Measurements from ENCODE around the gene ZNF184. TPM values are rescaled to one million over a fixed set of nuclear protein-coding genes. Genes with fewer than 3 reads are reported as not detected.

ZNF184 gene
- total and polyA plus RNA-seq, 4 donors = 0.80 to 4.4 (median 1.6) TPM

- no peak overlapping the region for H3K4me3 ChIP-seq (ENCODE audit: low read depth in 1 of 3, low read length in 3 of 3)
Measured at GRCh38 chr6:27517238-27517637, 44.3 kb upstream of the ZNF184 start.

More at GRCh38 chr6:27517238-27517637, 44.3 kb upstream of the ZNF184 start:
- no peak for TF ChIP-seq GABPA (IDR thresholded peaks at IDR 0.05 in 1 of 2, conservative IDR thresholded peaks at IDR 0.05 in 1 of 2)
- no peak for TF ChIP-seq RAD21 (IDR thresholded peaks at IDR 0.05)
- no peak for TF ChIP-seq RXRA (IDR thresholded peaks at IDR 0.05)
- no peak for TF ChIP-seq HNF4G (IDR thresholded peaks at IDR 0.05)
- TF ChIP-seq FOXA2 (IDR thresholded peaks at IDR 0.05) = no peak
- no peak for TF ChIP-seq JUND (IDR thresholded peaks at IDR 0.05)
- no peak for TF ChIP-seq MAX (IDR thresholded peaks at IDR 0.05)
- no peak for TF ChIP-seq TAF1 (conservative IDR thresholded peaks at IDR 0.05)
- TF ChIP-seq NR2F2 (IDR thresholded peaks at IDR 0.05) = no peak
- no peak for TF ChIP-seq FOXA1 (IDR thresholded peaks at IDR 0.05)
- no peak for TF ChIP-seq REST (IDR thresholded peaks at IDR 0.05)
- TF ChIP-seq ATF3 (IDR thresholded peaks at IDR 0.05) = no peak
- no peak for TF ChIP-seq CTCF (IDR thresholded peaks at IDR 0.05; ENCODE audit: low read depth, low read length, missing input control)
- TF ChIP-seq ZBTB33 (IDR thresholded peaks at IDR 0.05) = no peak
- 79% methylated on average over 5 of the region's 5 CpGs for WGBS
- Histone ChIP-seq H3K9ac (ENCODE audit: low read depth in 1 of 2, low read length in 2 of 2) (no peak overlapping the region), H3K4me1 (ENCODE audit: control insufficient read depth in 4 of 4, insufficient read depth in 4 of 4, low read length in 3 of 4) (peaks cover 0 to 14% (median 6%) of the 10 kb centered on the region in 4 donors), H3K27ac (ENCODE audit: low read depth in 1 of 2, low read length in 2 of 2) (no peak overlapping the region), H3K27me3 (ENCODE audit: control insufficient read depth in 4 of 4, insufficient read depth in 4 of 4, low read length in 3 of 4) (peaks cover 0 to 10% (median 4%) of the 10 kb centered on the region in 4 donors), H3K36me3 (ENCODE audit: control insufficient read depth in 4 of 4, insufficient read depth in 3 of 4, low read depth in 1 of 4, low read length in 3 of 4) (no peaks in the 10 kb centered on the region), H3K9me3 (ENCODE audit: control insufficient read depth in 4 of 4, low read length in 3 of 4) (peaks cover 0 to 2% (median 0%) of the 10 kb centered on the region in 4 donors)
- DNase-seq (ENCODE audit: low spot score) = no peak
